Dendritic cell treated with granulocyte-macrophage colony-stimulating factor and Interleukin-4, amounts not matched to agents 40 ng/mL and 50 ng/mL, for 4 days (primary cell): ENCODE data around the gene MYH11.
"Not testable (repeated sequence)": the region's sequence is repeated elsewhere in the genome, so short reads cannot be mapped to it uniquely, and the experiment has no call there.

Source experiments
- H3K27ac Mint-ChIP-seq: one replicate; pipeline ENCODE4 v1.8.0; 2022; ENCODE audit warnings: mild to moderate bottlenecking, mixed read lengths
- H3K27me3 Mint-ChIP-seq: one replicate; pipeline ENCODE4 v1.8.0; 2022; ENCODE audit warnings: mild to moderate bottlenecking, mixed read lengths
- H3K36me3 Mint-ChIP-seq: one replicate; pipeline ENCODE4 v1.8.0; 2022; ENCODE audit warnings: low read depth, mixed read lengths
- H3K4me1 Mint-ChIP-seq: one replicate; pipeline ENCODE4 v1.8.0; 2022; ENCODE audit warnings: low read depth, mixed read lengths
- H3K4me3 Mint-ChIP-seq: one replicate; pipeline ENCODE4 v1.8.0; 2022; ENCODE audit warnings: mild to moderate bottlenecking, moderate library complexity, mixed read lengths
- H3K9me3 Mint-ChIP-seq: one replicate; pipeline ENCODE4 v1.8.0; 2022; ENCODE audit warnings: mixed read lengths
- intact Hi-C: fragments of 100-400 bp; cut with micrococcal nuclease; formaldehyde crosslinking; loops from one replicate; pipeline ENCODE4 v1.15.0; 2022

MYH11 gene

DNA sequence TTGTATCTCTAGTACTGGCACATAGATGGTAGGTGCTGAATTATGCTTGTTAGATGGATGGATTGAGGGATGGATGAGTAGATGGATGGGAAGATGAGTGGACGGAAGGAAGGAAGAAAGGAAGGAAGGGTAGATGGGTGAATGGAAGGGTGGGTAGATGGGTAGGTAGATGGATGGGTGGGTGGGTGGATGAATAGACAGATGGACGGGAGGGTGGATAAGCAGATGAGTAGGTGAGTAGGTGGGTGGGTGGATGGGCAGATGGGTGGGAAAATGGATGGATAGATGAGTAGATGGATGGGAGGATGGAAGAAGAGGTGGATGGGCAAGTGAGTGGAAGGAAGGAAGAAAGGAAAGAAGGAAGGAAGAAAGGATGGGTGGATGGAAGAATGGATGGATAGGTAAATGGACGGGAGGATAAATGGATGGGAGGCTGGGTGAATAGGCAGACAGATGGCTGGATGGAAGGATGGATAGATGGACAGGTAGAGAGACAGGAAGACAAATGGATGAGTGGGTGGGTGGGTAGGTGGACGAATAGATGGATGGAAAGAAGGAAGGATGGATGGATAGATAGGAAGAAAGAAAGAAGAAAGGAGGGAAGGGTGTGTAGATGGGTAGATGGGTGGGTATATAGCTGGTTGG is 56.9 kb downstream of the MYH11 start:
- Mint-ChIP-seq H3K27me3 (no peaks in the 10 kb centered on the region), H3K27ac (no peak overlapping the region), H3K4me3 (no peak overlapping the region), H3K36me3 (no peaks in the 10 kb centered on the region), H3K4me1 (no peaks in the 10 kb centered on the region), H3K9me3 (peaks cover 14% of the 10 kb centered on the region)
- intact Hi-C loops: no loop called here

DNA sequence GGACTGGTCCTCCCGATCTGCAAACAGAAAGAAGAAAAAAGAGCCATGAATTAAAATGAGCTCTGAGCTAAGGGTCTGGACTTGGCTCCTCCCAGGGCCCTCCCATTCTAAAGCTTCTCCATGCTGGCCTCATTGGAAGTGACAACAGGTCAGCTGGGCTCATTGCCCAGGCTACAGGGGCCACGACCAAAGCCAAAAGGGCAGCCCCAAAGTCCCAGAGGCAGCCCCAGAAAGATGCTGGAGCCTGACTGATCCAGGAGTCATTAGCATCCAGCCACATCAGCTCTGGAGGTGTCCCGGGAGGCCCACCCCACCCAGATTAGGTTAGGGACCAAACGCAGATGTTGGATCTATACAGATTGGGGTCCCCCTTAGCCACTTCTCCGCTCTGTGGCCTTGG is 58.2 kb downstream of the MYH11 start:
- Mint-ChIP-seq H3K4me3 (no peak overlapping the region), H3K4me1 (no peaks in the 10 kb centered on the region), H3K27ac (no peak overlapping the region)

DNA sequence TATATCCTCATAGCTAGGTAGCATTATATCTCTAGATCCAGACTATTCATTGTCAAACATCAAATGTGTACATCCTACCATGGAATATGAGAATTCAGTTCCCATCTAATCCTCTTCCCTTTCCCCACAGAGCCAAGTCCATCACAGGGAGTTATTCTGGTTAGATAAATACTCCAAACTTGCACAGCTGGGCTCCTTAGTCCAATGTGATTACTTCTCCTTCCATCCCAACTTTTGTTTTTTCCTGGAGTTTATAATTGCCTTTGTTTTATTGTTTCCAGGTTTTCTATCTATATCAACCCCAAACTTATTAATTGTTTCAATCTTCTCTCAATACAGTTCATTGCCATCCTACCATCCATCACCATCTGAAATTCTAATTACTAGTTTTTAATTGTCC is 59.9 kb downstream of the MYH11 start:
- H3K4me1 Mint-ChIP-seq: no peaks in the 10 kb centered on the region
- no peaks in the 10 kb centered on the region for H3K27me3 Mint-ChIP-seq
- H3K4me3 Mint-ChIP-seq: no peak overlapping the region
- H3K27ac Mint-ChIP-seq: no peak overlapping the region
- H3K36me3 Mint-ChIP-seq: no peaks in the 10 kb centered on the region
- H3K9me3 Mint-ChIP-seq: peaks cover 14% of the 10 kb centered on the region
- intact Hi-C loops: no loop called here

More for the DNA sequence above, 58.2 kb downstream of the MYH11 start:
- Mint-ChIP-seq H3K36me3 (no peaks in the 10 kb centered on the region), H3K9me3 (peaks cover 14% of the 10 kb centered on the region), H3K27me3 (no peaks in the 10 kb centered on the region)
- intact Hi-C loops: no loop called here

DNA sequence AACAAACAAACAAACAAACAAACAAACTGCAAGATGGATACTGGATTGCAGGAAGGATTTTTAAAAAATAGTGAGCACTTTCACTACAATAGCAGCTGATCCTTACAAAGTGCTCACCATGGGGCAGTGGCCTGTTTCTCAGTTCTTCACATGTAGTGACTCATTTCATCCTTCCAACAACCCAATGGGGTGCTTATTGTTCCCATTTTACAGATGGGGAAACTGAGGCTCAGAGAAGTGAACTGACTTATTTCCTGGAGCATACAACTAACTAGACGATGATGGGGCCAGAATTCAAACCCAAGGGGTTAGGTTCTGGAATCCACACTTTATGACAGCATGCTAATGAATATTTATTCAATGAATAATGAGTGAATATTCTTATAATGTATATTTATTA is 61.2 kb downstream of the MYH11 start:
- Mint-ChIP-seq H3K36me3 (no peaks in the 10 kb centered on the region), H3K9me3 (peaks cover 14% of the 10 kb centered on the region), H3K27ac (no peak overlapping the region), H3K4me3 (no peak overlapping the region), H3K4me1 (no peaks in the 10 kb centered on the region), H3K27me3 (no peaks in the 10 kb centered on the region)
- intact Hi-C loops: no loop called here

GRCh38 chr16:15792563-15792971 is 64.3 kb downstream of the MYH11 start:
- H3K4me3 Mint-ChIP-seq: no peak overlapping the region
- no peaks in the 10 kb centered on the region for H3K27me3 Mint-ChIP-seq
- H3K4me1 Mint-ChIP-seq: peaks cover 12% of the 10 kb centered on the region
- peaks cover 14% of the 10 kb centered on the region for H3K9me3 Mint-ChIP-seq
- intact Hi-C loops: no loop called here
- no peak overlapping the region for H3K27ac Mint-ChIP-seq
- H3K36me3 Mint-ChIP-seq: no peaks in the 10 kb centered on the region

DNA sequence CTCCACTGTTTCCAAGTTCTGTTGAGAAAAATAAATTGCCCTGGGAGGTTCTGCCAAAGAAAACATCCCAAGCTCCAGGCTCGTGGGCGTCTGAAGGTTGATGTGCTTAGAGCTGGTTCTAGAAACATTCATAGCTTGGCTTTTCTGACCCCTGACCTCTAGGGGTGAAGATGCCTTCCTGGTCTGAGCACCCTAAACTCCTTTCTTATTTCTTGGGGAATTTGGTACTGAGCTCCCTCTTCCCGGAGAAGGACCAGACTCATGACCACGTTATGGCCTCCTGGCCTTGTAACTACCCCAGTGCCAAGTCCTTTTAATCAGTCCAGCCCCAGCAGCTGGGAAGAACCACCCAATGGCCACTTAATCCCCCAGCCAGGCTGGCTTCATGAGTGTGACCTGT is 66.4 kb downstream of the MYH11 start:
- no peaks in the 10 kb centered on the region for H3K27me3 Mint-ChIP-seq
- intact Hi-C loops: no loop called here
- peaks cover 12% of the 10 kb centered on the region for H3K4me1 Mint-ChIP-seq
- no peak overlapping the region for H3K4me3 Mint-ChIP-seq
- H3K27ac Mint-ChIP-seq: no peak overlapping the region
- no peaks in the 10 kb centered on the region for H3K36me3 Mint-ChIP-seq
- no peaks in the 10 kb centered on the region for H3K9me3 Mint-ChIP-seq

DNA sequence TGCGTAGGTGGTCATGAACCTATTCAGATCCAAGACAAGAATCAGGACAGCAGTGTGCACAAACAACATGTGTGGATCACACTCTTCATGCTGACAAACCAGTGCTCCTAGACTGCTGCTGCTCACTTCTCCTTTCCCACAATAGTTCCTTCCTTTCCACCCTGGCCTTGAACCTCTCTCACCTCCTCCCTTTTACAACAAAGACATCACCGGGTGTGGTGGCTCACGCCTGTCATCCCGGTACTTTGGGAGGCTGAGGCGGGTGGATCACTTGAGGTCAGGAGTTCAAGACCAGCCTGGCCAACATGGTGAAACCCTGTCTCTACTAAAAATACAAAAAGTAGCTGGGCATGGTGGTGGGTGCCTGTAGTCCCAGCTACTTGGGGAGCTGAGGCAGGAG is 67.0 kb downstream of the MYH11 start:
- H3K27me3 Mint-ChIP-seq, H3K27ac Mint-ChIP-seq, intact Hi-C loops, H3K4me3 Mint-ChIP-seq, H3K36me3 Mint-ChIP-seq, H3K9me3 Mint-ChIP-seq: not testable (repeated sequence)
- H3K4me1 Mint-ChIP-seq: peaks cover 12% of the 10 kb centered on the region

DNA sequence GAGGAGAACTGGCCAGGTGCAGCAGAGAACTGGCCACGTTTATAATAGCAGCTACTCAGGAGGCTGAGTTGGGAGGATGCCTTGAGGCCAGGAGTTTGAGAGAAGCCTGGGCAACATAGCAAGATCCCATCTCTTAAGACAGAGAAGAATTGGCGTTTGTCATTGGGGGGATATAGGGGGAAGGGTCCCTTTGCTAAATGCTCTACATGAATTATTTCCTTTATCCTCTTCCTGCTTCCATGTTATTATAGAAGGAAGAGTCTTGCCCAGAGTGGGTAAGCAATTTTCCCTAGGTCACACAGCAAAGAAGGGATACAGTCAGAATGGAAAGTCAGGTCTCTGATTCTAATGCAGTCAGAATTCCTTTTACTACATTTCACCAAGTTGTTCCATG is 68.0 kb downstream of the MYH11 start:
- Mint-ChIP-seq H3K36me3 (no peaks in the 10 kb centered on the region), H3K27ac (no peak overlapping the region), H3K4me3 (no peak overlapping the region), H3K9me3 (no peaks in the 10 kb centered on the region), H3K4me1 (peaks cover 12% of the 10 kb centered on the region), H3K27me3 (no peaks in the 10 kb centered on the region)
- intact Hi-C loops: no loop called here

DNA sequence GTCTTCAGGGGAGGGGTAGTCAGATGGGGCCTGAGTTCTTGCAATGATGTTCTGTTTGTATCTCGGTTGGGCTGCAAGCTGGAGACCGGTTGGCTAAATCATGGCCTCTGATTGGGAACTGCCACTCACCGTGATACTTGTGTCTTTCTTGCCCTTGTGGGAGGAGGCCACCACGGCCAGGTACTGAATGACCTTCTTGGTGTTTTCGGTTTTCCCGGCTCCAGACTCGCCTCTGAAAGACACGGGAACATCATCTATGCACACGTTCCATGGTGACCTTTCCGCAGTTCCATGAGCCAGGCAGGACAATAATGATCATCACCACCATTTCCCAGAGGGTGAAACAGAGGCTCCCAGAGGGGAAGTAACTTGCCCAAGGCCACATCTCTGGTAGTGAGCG is 70.3 kb downstream of the MYH11 start:
- H3K4me1 Mint-ChIP-seq: peaks cover 12% of the 10 kb centered on the region
- no peaks in the 10 kb centered on the region for H3K27me3 Mint-ChIP-seq
- intact Hi-C loops: no loop called here
- no peak overlapping the region for H3K27ac Mint-ChIP-seq
- H3K9me3 Mint-ChIP-seq: no peaks in the 10 kb centered on the region
- H3K4me3 Mint-ChIP-seq: no peak overlapping the region
- H3K36me3 Mint-ChIP-seq: no peaks in the 10 kb centered on the region

DNA sequence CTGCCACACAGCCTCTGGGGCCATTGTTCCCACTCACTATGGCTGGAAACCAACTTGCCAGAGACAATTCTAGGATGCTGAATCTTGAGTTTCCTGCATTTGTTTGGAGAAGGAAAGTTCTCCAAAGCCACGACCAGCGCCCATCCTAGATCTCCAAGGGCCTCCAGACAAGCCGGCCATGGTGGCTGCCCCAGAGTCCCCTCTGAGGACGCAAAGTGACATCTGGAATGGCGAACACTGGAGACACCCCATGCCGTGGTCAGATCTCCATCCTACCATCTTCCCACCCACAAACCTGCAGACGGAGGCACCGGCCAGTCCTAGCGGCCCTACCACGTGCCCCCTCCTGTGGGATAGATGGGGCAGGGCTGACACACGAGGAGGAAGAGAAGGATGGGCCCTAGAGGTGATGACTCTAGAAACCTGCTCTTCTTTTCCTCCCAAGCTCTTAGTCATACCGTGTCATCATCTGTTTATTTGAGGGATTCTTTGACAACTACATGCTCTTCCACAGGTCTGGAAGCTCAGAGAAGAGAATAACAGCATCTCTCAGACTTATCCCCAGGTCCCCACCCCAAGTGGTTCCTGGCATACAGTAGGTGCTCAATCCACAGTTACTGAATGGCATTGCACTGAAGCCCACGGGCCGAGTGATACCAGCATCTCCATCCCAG is 71.3 kb downstream of the MYH11 start:
- no peak overlapping the region for H3K4me3 Mint-ChIP-seq
- no peaks in the 10 kb centered on the region for H3K9me3 Mint-ChIP-seq
- H3K27me3 Mint-ChIP-seq: no peaks in the 10 kb centered on the region
- no peaks in the 10 kb centered on the region for H3K36me3 Mint-ChIP-seq
- intact Hi-C loops: no loop called here
- H3K4me1 Mint-ChIP-seq: peaks cover 12% of the 10 kb centered on the region
- no peak overlapping the region for H3K27ac Mint-ChIP-seq

DNA sequence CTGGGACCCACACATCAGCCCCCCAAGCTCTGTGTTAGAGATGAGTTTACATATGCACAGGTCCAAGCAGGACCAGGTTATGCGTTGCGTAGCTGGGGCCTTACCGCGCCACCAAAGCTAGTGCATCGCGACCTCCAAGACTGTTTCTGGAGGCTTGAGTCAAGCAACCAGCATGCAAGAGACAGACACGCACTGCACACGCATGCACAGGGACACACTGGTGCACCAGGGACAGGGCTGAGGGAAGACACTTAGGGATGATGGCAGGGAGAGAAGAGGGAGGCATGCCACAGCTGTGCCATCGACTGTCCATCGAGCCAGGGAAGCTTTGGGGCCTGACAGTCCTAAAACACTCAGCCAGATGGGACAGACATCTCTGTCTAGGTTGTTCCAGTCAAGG is 72.8 kb downstream of the MYH11 start:
- no peak overlapping the region for H3K27ac Mint-ChIP-seq
- intact Hi-C loops: no loop called here
- no peaks in the 10 kb centered on the region for H3K9me3 Mint-ChIP-seq
- no peaks in the 10 kb centered on the region for H3K27me3 Mint-ChIP-seq
- no peaks in the 10 kb centered on the region for H3K36me3 Mint-ChIP-seq
- H3K4me1 Mint-ChIP-seq: peaks cover 6% of the 10 kb centered on the region
- H3K4me3 Mint-ChIP-seq: no peak overlapping the region

GRCh38 chr16:15782573-15783365 is 74.1 kb downstream of the MYH11 start:
- no peaks in the 10 kb centered on the region for H3K9me3 Mint-ChIP-seq
- no peak overlapping the region for H3K4me3 Mint-ChIP-seq
- no peaks in the 10 kb centered on the region for H3K27me3 Mint-ChIP-seq
- H3K4me1 Mint-ChIP-seq: no peaks in the 10 kb centered on the region
- H3K27ac Mint-ChIP-seq: no peak overlapping the region
- intact Hi-C loops: no loop called here
- H3K36me3 Mint-ChIP-seq: no peaks in the 10 kb centered on the region

DNA sequence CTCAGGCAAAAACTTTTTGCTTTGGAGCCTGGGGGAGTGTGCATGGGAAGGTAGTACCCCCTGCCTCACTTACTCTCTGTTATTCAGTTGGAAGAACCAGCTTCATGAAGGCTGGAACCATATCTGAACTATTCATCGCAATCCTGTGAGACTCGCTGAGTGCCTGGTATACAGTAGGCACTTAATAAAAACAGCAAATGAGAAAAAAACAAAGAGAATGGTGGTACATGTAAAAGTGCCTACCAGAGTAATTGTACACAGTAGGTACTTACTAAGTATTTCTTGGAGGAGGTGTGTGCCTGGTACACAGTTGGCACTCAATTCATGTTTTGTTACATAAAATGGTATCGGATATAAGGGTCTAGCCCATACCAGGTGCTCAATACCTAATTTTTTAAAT is 75.2 kb downstream of the MYH11 start:
- intact Hi-C loops: no loop called here
- Mint-ChIP-seq H3K4me3 (no peak overlapping the region), H3K4me1 (no peaks in the 10 kb centered on the region), H3K9me3 (no peaks in the 10 kb centered on the region), H3K27ac (no peak overlapping the region), H3K27me3 (no peaks in the 10 kb centered on the region), H3K36me3 (no peaks in the 10 kb centered on the region)

DNA sequence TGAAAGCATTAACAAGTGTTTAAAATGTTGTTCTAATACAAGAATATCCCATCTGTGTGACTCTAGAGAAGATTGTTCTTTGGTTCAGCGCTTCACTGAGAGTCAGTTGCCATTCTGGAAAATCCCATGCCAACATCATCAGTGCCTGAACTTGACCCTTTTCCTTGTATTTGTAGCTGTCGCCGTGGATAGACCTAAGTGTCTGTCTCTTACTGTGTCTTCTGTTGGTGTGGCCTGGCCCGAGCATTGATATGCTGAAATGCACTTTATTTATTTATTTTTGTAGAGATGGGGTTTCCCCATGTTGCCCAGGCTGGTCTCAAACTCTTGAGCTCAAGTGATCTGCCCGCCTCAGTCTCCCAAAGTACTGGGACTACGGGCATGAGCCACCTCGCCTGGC is 76.0 kb downstream of the MYH11 start:
- intact Hi-C loops: no loop called here
- peaks cover 2% of the 10 kb centered on the region for H3K27me3 Mint-ChIP-seq

More for the DNA sequence above, 76.0 kb downstream of the MYH11 start:
- H3K36me3 Mint-ChIP-seq: no peaks in the 10 kb centered on the region
- H3K27ac Mint-ChIP-seq: no peak overlapping the region
- H3K4me1 Mint-ChIP-seq: no peaks in the 10 kb centered on the region
- no peak overlapping the region for H3K4me3 Mint-ChIP-seq
- no peaks in the 10 kb centered on the region for H3K9me3 Mint-ChIP-seq
